Pancreas (tissue), 10 donors: ENCODE results near the gene HABP2. TPM values are rescaled to one million over a fixed set of nuclear protein-coding genes. Genes with fewer than 3 reads are reported as not detected.

Experiments
- ATAC-seq, 4 donors: fragments of 200-7000 bp; cut with Tn5 transposase; one replicate each; pipeline versions ENCODE4 v1.8.0 to v1.9.1; 2020; ENCODE audit warnings: mild to moderate bottlenecking in 4 of 4, moderate library complexity in 4 of 4
- DNase-seq, 6 donors: peaks; one replicate each; pipeline ENCODE4 v3.0.0-alpha.2; 2020
- FAIRE-seq: peaks from 2 replicates; lab custom pipeline; 2012; peaks lifted over from hg19 to GRCh38; lab: Jason Lieb, UNC
- H3K27ac ChIP-seq, 4 donors: fragments of 200-600 bp; sonication (generic); 1 replicate in 3 of 4; 2 replicates in 1 of 4; pipeline versions ENCODE4 v1.5.0 to v1.8.0; 2020
- H3K27me3 ChIP-seq, 4 donors: fragments of 200-600 bp; one replicate each; pipeline ENCODE4 v1.8.0; 2021
- H3K36me3 ChIP-seq, 3 donors: fragments of 200-600 bp; sonication (generic) in 1 of 3; one replicate each; pipeline versions ENCODE4 v1.5.0 to v1.8.0; 2020 to 2021
- H3K4me1 ChIP-seq, 3 donors: fragments of 200-600 bp; one replicate each; pipeline ENCODE4 v1.8.0; 2021
- H3K4me3 ChIP-seq, 4 donors: fragments of 200-600 bp; sonication (generic) in 2 of 4; one replicate each; pipeline versions ENCODE4 v1.5.0 to v1.8.0; 2020 to 2021
- H3K9me3 ChIP-seq, 4 donors: fragments of 200-600 bp; one replicate each; pipeline ENCODE4 v1.8.0; 2021
- CTCF ChIP-seq, 4 donors: fragments of 200-600 bp; sonication (generic) in 3 of 4; IDR thresholded peaks; one replicate each; pipeline versions ENCODE4 v1.5.0 to v1.8.0; 2021; ENCODE audit warnings: antibody characterized with exemption in 4 of 4
- WGBS, 2 donors: extraction: QIAGEN DNeasy Blood & Tissue Kit; methylation state at CpG; one replicate each; pipeline ENCODE4 v1.1.7; 2013; 5-methylcytosine and 5-hydroxymethylcytosine counted together
- intact Hi-C, 3 donors: fragments of 100-400 bp; cut with DNase I; formaldehyde crosslinking; loops; one replicate each; pipeline versions ENCODE4 v1.11.1 to v1.14.2; 2022
- polyA plus RNA-seq, 2 donors: library from polyadenylated mRNA; stranded (reverse); fragments of 200-250 nt; gene quantifications; one replicate each; pipeline ENCODE4 v1.2.3, GENCODE V29; 2013
- total RNA-seq, 6 donors: library from RNA; stranded (reverse); fragmentation: NEBNext Ultra II Directional in 4 of 6; extraction: Animal tissue kit (Norgen Biotek cat#: 25700) in 4 of 6; gene quantifications; one replicate each; pipeline versions ENCODE4 v1.2.1 to v1.2.4, GENCODE V29; 2021 to 2023
- donor health status: healthy with polysubstance abuse.
- donor health status: DM: no; HTN: no; CAD: no; lungs with moderate emphysema.
- donor health status: DM: no; HTN: no; CAD: no.
- donor health status: control.
- donor health status: control.
- donor health status: Bipolar disorder and iron deficiency.
- donor health status: DM: yes; HTN: yes; CAD: no.
- donor health status: DM: no; HTN: no; CAD: no.
- donor health status: DM: no; HTN: no; CAD: no.
- donor health status: DM: yes; HTN: yes; CAD: no.

Gene HABP2
- total and polyA plus RNA-seq, 8 donors: 8.8 to 51.7 (median 14.0) TPM

- Histone ChIP-seq H3K27me3 (no peaks in the 10 kb centered on the region), H3K9me3 (no peaks in the 10 kb centered on the region), H3K27ac (no peak overlapping the region), H3K4me3 (no peak overlapping the region), H3K36me3 (peaks cover 0 to 3% (median 0%) of the 10 kb centered on the region in 3 donors), H3K4me1 (no peaks in the 10 kb centered on the region)
- WGBS, 2 donors: 77 to 82% methylated on average over 4 of the region's 4 CpGs
- intact Hi-C loops: no loop called here
- FAIRE-seq (no peak), ATAC-seq (peak in 1 of 4 donors; percentile 52), DNase-seq (no peak)
- TF ChIP-seq CTCF (IDR thresholded peaks at IDR 0.05): no peak
Observed at GRCh38 chr10:113576852-113577251, 24.0 kb downstream of the HABP2 start.

DNA sequence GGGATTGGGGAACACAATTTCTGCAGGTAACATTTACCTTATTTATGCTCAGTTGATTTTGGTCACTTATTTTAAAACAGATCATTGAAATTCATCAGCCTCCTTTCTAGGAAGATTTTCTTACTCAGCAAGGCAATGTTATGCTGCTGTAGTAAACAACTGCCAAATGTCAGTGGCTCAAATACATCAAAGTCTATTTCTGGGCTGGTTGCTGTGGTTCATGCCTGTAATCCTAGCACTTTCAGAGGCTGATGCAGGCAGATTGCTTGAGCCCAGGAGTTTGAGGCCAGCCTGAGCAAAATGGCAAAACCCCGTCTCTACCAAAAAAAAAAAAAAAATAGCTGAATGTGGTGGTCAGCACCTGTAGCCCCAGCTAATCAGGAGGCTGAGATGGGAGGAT is 25.9 kb downstream of the HABP2 start:
- WGBS, 2 donors: 92 to 95% methylated on average over 1 of the region's 1 CpG
- Histone ChIP-seq H3K9me3 (no peaks in the 10 kb centered on the region), H3K27ac (no peak overlapping the region), H3K4me1 (no peaks in the 10 kb centered on the region), H3K27me3 (no peaks in the 10 kb centered on the region), H3K4me3 (no peak overlapping the region), H3K36me3 (peaks cover 0 to 3% (median 0%) of the 10 kb centered on the region in 3 donors)
- intact Hi-C loops: no loop called here
- DNase-seq (no peak), ATAC-seq (no peak), FAIRE-seq (no peak)
- TF ChIP-seq CTCF (IDR thresholded peaks at IDR 0.05): no peak

GRCh38 chr10:113581092-113581491 is 28.2 kb downstream of the HABP2 start:
- WGBS, 2 donors: 93 to 95% methylated on average over 1 of the region's 1 CpG
- H3K36me3 ChIP-seq: peaks cover 0 to 3% (median 0%) of the 10 kb centered on the region in 3 donors
- intact Hi-C loops: no loop called here
- TF ChIP-seq CTCF (IDR thresholded peaks at IDR 0.05): no peak
- no peak for FAIRE-seq
- H3K4me1 ChIP-seq: no peaks in the 10 kb centered on the region
- no peak for ATAC-seq
- H3K9me3 ChIP-seq: no peaks in the 10 kb centered on the region
- no peak overlapping the region for H3K27ac ChIP-seq
- DNase-seq: no peak
- no peak overlapping the region for H3K4me3 ChIP-seq
- no peaks in the 10 kb centered on the region for H3K27me3 ChIP-seq

DNA sequence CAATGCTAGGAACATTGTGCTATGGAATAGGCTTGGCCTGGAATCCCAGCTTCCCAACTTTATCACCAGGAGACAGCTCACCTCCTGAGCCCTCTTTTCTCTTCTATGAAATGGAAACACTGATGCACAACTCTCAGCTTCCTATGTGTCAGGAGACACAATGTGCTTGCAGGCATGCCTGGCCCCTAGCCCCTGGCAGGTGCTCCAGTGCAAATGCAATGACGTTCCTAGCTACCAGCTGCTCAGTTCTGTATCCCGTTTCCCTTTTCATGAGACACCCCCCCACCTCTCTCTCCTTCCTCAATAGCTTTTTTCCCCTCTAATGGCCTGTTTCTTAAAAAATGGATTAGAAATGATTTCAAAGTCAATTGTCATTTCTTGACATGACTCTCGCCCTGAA is 30.7 kb downstream of the HABP2 start:
- H3K36me3 ChIP-seq: peaks cover 0 to 3% (median 0%) of the 10 kb centered on the region in 3 donors
- ATAC-seq (no peak), DNase-seq (no peak), FAIRE-seq (no peak)
- H3K4me3 ChIP-seq: no peak overlapping the region
- WGBS, 2 donors: 76 to 82% methylated on average over 3 of the region's 3 CpGs
- TF ChIP-seq CTCF (IDR thresholded peaks at IDR 0.05): no peak
- no peaks in the 10 kb centered on the region for H3K9me3 ChIP-seq
- intact Hi-C loops: no loop called here
- H3K27ac ChIP-seq: no peak overlapping the region
- H3K27me3 ChIP-seq: no peaks in the 10 kb centered on the region
- H3K4me1 ChIP-seq: no peaks in the 10 kb centered on the region

- TF ChIP-seq CTCF (IDR thresholded peaks at IDR 0.05): no peak
- no peaks in the 10 kb centered on the region for H3K27me3 ChIP-seq
- H3K4me1 ChIP-seq: no peaks in the 10 kb centered on the region
- H3K27ac ChIP-seq: no peak overlapping the region
- no peak for FAIRE-seq
- WGBS, 2 donors: 79 to 81% methylated on average over 1 of the region's 1 CpG
- H3K4me3 ChIP-seq: no peak overlapping the region
- ATAC-seq: no peak
- intact Hi-C loops: no loop called here
- DNase-seq: no peak
- H3K36me3 ChIP-seq: peaks cover 0 to 3% (median 0%) of the 10 kb centered on the region in 3 donors
- no peaks in the 10 kb centered on the region for H3K9me3 ChIP-seq
Observed at GRCh38 chr10:113585949-113586348, 33.1 kb downstream of the HABP2 start.
